Skeletal muscle satellite cell (primary cell): ENCODE results near the gene C15orf62. TPM values are rescaled to one million over a fixed set of nuclear protein-coding genes. Genes with fewer than 3 reads are reported as not detected.
A peak's percentile ranks its signal among the peaks of the same experiment; 100 is the strongest.

Experiments
- H3K27me3 ChIP-seq: 2 replicates; pipeline ENCODE4 v1.7.0; 2013; ENCODE audit warnings: low read length; ENCODE audit not compliant: control insufficient read depth, insufficient read depth
- H3K36me3 ChIP-seq: 2 replicates; pipeline ENCODE4 v1.7.0; 2013; ENCODE audit warnings: mild to moderate bottlenecking, control low read depth, low read length; ENCODE audit not compliant: insufficient read depth
- H3K4me1 ChIP-seq: 2 replicates; pipeline ENCODE4 v1.7.0; 2013; ENCODE audit warnings: low read length; ENCODE audit not compliant: control insufficient read depth, insufficient read depth
- H3K4me2 ChIP-seq: 2 replicates; pipeline ENCODE4 v1.7.0; 2013; ENCODE audit warnings: mild to moderate bottlenecking, low read length
- H3K4me3 ChIP-seq: 2 replicates; pipeline ENCODE4 v1.7.0; 2013; ENCODE audit warnings: low read length
- H3K9ac ChIP-seq: 2 replicates; pipeline ENCODE4 v1.7.0; 2013; ENCODE audit warnings: mild to moderate bottlenecking, low read depth, low read length, moderate library complexity
- H3K9me3 ChIP-seq: replicated peaks from 2 replicates; pipeline ENCODE4 v1.7.0; 2013; ENCODE audit warnings: mild to moderate bottlenecking, control low read depth, low read length
- small RNA-seq: library from RNA; depleted of rRNA; stranded (forward); fragments of <200 nt; gene quantifications from one replicate; pipeline ENCODE3, GENCODE V24; 2012

C15orf62 gene

GRCh38 chr15:40806672-40807027, 36.9 kb downstream of the C15orf62 start:
- no peaks in the 10 kb centered on the region for H3K9me3 ChIP-seq
- peak overlapping the region; percentile 82 for H3K4me2 ChIP-seq
- peaks cover 21% of the 10 kb centered on the region for H3K36me3 ChIP-seq
- peak overlapping the region; percentile 93 for H3K9ac ChIP-seq
- peaks cover 16% of the 10 kb centered on the region for H3K4me1 ChIP-seq
- no peaks in the 10 kb centered on the region for H3K27me3 ChIP-seq
- peak overlapping the region; percentile 87 for H3K4me3 ChIP-seq

DNA sequence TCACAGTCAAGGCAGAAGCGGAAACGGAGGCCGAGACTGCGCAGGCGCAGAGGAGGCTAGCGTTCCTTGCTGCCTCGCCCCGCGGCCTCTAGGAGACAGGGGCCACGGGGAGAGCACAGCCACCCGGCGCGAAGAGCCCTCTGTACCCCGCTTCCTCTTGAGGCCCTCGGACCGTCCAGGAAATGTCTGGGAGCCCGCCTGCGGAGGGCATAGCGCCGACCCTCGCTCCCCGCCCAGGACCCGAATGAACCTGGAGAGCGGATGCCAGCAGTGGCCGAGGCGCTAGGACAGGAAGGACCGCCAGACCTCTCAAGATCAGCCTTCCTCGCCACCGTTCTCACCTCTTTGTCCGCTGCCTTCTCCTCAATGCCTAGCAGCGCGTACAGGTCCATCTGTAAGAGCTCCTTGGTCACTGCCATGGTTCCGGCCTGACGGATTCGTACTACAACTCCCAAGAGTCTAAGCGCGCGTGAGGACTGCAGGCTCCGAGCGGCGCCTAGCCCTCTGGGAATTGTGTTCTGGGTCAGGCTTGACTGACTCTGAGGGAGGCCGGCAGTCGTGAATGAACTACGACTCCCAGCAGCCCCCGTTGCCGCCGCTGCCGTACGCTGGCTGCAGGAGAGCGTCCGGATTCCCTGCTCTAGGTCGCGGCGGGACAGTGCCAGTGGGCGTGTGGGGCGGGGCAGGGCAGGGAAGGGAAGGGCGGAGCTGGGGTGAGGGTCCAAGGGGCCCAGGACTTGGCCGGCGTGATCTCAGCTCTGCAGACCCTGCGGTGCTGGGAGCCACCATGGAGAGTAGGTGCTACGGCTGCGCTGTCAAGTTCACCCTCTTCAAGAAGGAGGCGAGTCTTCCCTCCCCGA, 37.5 kb downstream of the C15orf62 start, which contains the start of the genes DNAJC17 and ZFYVE19:
Gene DNAJC17 (minus strand): TSS at position 446 of the 860 bp plus-strand sequence. CDS start 27 bp downstream, at position 419.
Gene ZFYVE19 (plus strand): TSS at position 62 of the 860 bp plus-strand sequence. CDS start 501 bp downstream, at position 563.
- Histone ChIP-seq H3K9me3 (no peaks in the 10 kb centered on the region), H3K9ac (peak within 1 kb of the TSS; percentile 93), H3K4me3 (peak within 1 kb of the TSS; percentile 87), H3K4me1 (peaks cover 16% of the 10 kb centered on the region), H3K27me3 (no peaks in the 10 kb centered on the region), H3K4me2 (peak within 1 kb of the TSS; percentile 82), H3K36me3 (peaks cover 24% of the 10 kb centered on the region)

DNA sequence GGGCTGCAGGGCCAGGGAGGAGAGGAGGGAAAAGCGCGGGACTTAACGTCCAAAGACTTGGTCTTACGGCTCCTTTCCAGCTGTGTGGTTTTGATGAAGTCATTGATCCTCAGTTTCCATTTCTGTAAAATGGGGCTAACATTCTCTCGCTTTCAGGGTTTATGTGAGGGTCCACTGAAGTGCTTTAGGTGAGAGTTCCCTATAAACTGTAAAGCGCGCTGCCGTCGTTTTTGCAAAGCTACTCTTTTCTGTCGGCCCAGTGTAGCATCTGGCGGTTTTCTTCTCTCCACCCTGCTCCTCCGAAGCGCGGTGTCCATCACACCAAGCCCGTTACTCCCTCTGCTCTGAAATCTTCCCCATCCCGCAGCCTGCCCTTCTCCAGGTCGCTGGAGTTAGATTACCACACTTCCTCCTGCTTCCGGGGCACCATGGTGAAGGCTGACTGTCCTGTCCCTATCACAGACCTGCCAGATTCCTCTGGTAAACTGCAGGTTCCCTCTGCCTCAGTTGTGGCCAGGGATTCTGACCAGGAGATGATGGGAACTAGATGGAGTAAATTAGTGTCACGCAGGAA, 38.2 kb downstream of the C15orf62 start:
- no peaks in the 10 kb centered on the region for H3K27me3 ChIP-seq
- H3K4me2 ChIP-seq = peak overlapping the region; percentile 82
- peak overlapping the region; percentile 93 for H3K9ac ChIP-seq
- peaks cover 21% of the 10 kb centered on the region for H3K36me3 ChIP-seq
- no peaks in the 10 kb centered on the region for H3K9me3 ChIP-seq
- peak overlapping the region; percentile 87 for H3K4me3 ChIP-seq
- H3K4me1 ChIP-seq = peaks cover 16% of the 10 kb centered on the region

DNA sequence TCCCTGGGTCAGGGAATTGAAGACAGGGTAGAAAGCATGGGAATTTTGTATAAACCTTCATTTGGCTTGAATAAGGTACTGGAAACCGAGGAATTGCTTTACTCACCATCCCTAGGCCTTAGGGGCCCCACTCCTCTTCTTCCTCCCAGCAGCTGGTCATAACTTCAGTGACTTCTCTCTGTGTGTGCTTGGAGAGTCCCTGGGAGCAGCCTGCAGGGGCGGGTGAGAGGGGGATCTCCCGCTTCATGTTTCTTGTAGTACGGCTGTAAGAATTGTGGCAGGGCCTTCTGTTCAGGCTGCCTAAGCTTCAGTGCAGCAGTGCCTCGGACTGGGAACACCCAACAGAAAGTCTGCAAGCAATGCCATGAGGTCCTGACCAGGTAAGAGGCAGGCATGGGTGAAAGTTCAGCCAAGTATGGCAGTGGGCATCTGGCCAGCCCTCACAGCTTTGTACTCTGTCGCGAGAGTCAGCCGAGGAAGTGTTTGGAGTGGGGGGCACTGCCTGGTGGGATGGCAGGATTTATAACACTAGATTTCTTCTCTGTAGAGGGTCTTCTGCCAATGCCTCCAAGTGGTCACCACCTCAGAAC, 39.2 kb downstream of the C15orf62 start:
- Histone ChIP-seq H3K27me3 (no peaks in the 10 kb centered on the region), H3K9me3 (no peaks in the 10 kb centered on the region), H3K4me2 (peak overlapping the region; percentile 82), H3K4me3 (peak overlapping the region; percentile 87), H3K4me1 (peaks cover 16% of the 10 kb centered on the region), H3K9ac (no peak overlapping the region), H3K36me3 (peaks cover 21% of the 10 kb centered on the region)

DNA sequence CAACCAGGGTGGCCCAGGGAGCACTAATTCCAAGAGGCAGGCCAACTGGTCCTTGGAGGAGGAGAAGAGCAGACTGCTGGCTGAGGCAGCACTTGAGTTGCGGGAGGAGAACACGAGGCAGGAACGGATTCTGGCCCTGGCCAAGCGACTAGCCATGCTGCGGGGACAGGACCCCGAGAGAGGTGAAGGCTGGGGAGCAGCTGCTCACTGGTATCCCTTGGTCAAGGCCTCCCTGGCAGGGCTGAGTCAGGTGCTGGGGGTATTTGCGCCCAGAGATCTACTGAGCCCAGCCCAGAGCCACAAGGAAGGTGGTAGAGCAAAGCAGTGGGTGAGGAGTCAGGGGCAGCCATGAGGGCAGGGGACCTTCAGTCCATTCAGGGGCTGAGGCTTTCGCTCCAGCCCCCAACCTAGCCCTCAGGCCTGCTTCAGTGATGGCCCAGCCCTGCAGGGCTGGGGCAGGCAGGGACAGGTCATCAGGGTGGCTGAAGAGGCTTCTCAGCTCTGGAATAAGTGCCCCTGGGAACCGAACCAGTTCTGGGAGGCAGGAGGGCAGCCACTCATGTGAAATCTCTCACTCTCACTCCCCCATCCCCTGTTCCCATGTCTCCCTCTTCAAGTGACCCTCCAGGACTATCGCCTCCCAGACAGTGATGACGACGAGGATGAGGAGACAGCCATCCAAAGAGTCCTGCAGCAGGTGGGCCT, 43.1 kb downstream of the C15orf62 start:
- Histone ChIP-seq H3K4me3 (no peak overlapping the region), H3K27me3 (no peaks in the 10 kb centered on the region), H3K9me3 (no peaks in the 10 kb centered on the region), H3K9ac (no peak overlapping the region), H3K36me3 (peaks cover 26% of the 10 kb centered on the region), H3K4me1 (peaks cover 8% of the 10 kb centered on the region), H3K4me2 (no peak overlapping the region)

DNA sequence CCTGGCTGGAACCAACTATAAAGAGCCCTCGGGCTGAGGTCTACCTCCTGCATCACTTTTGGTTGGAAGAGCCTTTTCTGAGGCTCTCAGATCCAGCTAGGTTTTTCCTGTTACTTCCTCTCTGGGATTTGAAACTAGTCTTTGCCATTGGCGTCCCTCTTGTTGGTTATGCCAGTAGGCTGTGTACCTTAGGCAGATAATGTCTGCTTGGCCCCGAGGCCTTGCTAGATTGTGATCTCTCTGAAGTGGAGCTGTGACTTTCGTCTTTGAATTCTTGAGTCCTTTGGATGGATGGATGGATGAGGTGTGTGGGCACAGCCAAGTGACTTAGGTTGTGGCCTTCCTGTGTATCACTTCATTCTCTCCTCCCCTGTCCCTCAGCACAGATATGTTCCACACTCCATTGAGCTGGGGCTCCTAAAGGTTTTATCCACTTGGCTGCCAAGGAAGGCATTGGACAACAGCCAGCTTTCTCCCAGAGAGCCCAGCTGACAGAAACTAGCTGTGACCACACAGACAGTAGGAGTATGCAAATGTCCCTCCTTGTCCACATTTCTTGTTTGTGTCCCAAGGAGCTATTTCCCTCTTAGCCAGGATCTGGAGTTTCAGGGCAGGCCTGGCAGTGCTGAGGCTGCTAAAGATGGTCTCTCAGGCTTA, 45.4 kb downstream of the C15orf62 start:
- no peak overlapping the region for H3K4me2 ChIP-seq
- H3K9ac ChIP-seq = no peak overlapping the region
- H3K4me1 ChIP-seq = no peaks in the 10 kb centered on the region
- peaks cover 26% of the 10 kb centered on the region for H3K36me3 ChIP-seq
- H3K4me3 ChIP-seq = no peak overlapping the region
- H3K9me3 ChIP-seq = no peaks in the 10 kb centered on the region
- H3K27me3 ChIP-seq = peaks cover 4% of the 10 kb centered on the region

DNA sequence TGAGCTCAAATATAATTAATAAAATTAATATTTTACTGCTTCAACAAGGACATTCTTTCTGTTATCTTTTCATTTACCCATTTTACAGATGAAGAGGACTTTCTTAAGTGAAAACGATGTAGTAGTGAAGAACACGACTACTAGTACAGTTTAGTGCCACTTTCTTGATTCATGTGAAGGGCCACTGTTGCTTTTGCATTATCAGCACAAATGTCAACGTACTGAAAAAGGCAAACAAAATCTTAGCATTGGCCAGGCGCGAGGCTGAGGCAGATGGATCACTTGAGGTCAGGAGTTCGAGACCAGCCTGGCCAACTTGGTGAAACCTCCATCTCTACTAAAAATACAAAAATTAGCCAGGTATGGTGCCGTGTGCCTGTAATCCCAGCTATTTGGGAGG, 49.3 kb downstream of the C15orf62 start:
- no peaks in the 10 kb centered on the region for H3K4me1 ChIP-seq
- H3K27me3 ChIP-seq = peaks cover 4% of the 10 kb centered on the region
- H3K9me3 ChIP-seq = no peaks in the 10 kb centered on the region

DNA sequence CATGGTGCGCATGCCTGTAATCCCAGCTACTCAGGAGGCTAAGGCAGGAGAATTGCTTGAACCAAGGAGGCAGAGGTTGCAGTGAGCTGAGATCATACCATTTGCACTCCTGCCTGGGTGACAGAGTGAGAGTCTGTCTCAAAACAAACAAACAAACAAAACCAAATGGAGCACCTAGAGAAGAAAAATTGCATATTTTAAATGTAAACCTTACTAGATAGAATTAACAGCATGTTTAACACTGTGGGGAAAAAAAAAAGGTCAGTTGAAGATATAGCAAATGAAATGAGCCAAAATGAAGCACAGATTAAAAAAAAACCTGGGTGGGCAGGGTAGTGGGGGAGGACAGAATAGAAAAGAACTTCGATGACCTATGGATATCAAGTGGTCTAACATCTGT, 51.4 kb downstream of the C15orf62 start:
- H3K36me3 ChIP-seq = no peaks in the 10 kb centered on the region
- no peaks in the 10 kb centered on the region for H3K4me1 ChIP-seq
- no peak overlapping the region for H3K4me2 ChIP-seq
- no peak overlapping the region for H3K9ac ChIP-seq
- no peaks in the 10 kb centered on the region for H3K9me3 ChIP-seq
- peaks cover 15% of the 10 kb centered on the region for H3K27me3 ChIP-seq
- H3K4me3 ChIP-seq = no peak overlapping the region

More for the DNA sequence above, 49.3 kb downstream of the C15orf62 start:
- H3K9ac ChIP-seq = no peak overlapping the region
- peaks cover 4% of the 10 kb centered on the region for H3K36me3 ChIP-seq
- no peak overlapping the region for H3K4me3 ChIP-seq
- no peak overlapping the region for H3K4me2 ChIP-seq

Small RNAs within 50 kb of the gene (small RNA-seq; reads per million reads assigned to genes)
- gene SUMO2P15 = not detected
